SH-SY5Y (cell line): ENCODE measurements around the gene SFT2D1.

Source experiments
- GATA2 ChIP-seq: IDR thresholded peaks from 2 replicates; pipeline ENCODE4 v1.6.1; 2011; ENCODE audit warnings: mild to moderate bottlenecking, low read depth, low read length
- GATA3 ChIP-seq: IDR thresholded peaks from 2 replicates; pipeline ENCODE4 v1.6.1; 2011; ENCODE audit warnings: low read depth, mild to moderate bottlenecking, low read length, moderate library complexity

- no peak for TF ChIP-seq GATA3
- TF ChIP-seq GATA2, result no peak
These were observed 46.1 kb upstream of the SFT2D1 start for GRCh38 chr6:166388290-166389004.
